OCI-LY1 (cell line): Measurements from ENCODE around the gene UBE2D1.

Experiments
- H2AFZ ChIP-seq: fragments of 200-600 bp; sonication (generic), shearing (Covaris generic); 2 replicates; pipeline ENCODE4 v1.6.0; 2014; ENCODE audit warnings: antibody characterized with exemption, mild to moderate bottlenecking, low read length
- H3F3A ChIP-seq: fragments of 200-600 bp; sonication (generic), shearing (Covaris generic); 2 replicates; pipeline ENCODE4 v1.6.0; 2014; ENCODE audit warnings: mild to moderate bottlenecking, antibody characterized with exemption, low read length, moderate library complexity; ENCODE audit not compliant: insufficient read depth
- H3K27ac ChIP-seq: fragments of 200-600 bp; sonication (generic); 2 replicates; pipeline ENCODE4 v1.5.1; 2014; ENCODE audit warnings: low read length, mixed run types, mild to moderate bottlenecking, low read depth; ENCODE audit not compliant: poor library complexity, severe bottlenecking
- H3K27me3 ChIP-seq: fragments of 200-600 bp; sonication (generic); 2 replicates; pipeline ENCODE4 v1.6.0; 2014; ENCODE audit warnings: antibody characterized with exemption, mild to moderate bottlenecking, low read length, moderate library complexity; ENCODE audit not compliant: insufficient read depth
- H3K36me3 ChIP-seq: fragments of 200-600 bp; sonication (generic); 2 replicates; pipeline ENCODE4 v1.6.1; 2014; ENCODE audit warnings: mild to moderate bottlenecking, antibody characterized with exemption, low read length, moderate library complexity, mixed read lengths; ENCODE audit not compliant: insufficient read depth
- H3K4me1 ChIP-seq: fragments of 200-600 bp; sonication (generic); 2 replicates; pipeline ENCODE4 v1.5.1; 2014; ENCODE audit warnings: mild to moderate bottlenecking, low read length, moderate library complexity; ENCODE audit not compliant: insufficient read depth, severe bottlenecking
- H3K4me2 ChIP-seq: fragments of 200-600 bp; sonication (generic), shearing (Covaris generic); 2 replicates; pipeline ENCODE4 v1.6.1; 2014; ENCODE audit warnings: low read length
- H3K4me3 ChIP-seq: fragments of 200-600 bp; sonication (generic); 2 replicates; pipeline ENCODE4 v1.5.1; 2014; ENCODE audit warnings: low read length, low read depth, mild to moderate bottlenecking, mixed read lengths; ENCODE audit not compliant: poor library complexity, severe bottlenecking
- H3K79me2 ChIP-seq: fragments of 200-600 bp; shearing (Covaris generic); 2 replicates; pipeline ENCODE4 v1.6.1; 2016; ENCODE audit warnings: mixed run types, low read length, mixed read lengths; ENCODE audit not compliant: insufficient read depth
- H3K9ac ChIP-seq: fragments of 200-600 bp; sonication (generic), shearing (Covaris generic); 2 replicates; pipeline ENCODE4 v1.6.1; 2014; ENCODE audit warnings: mild to moderate bottlenecking, low read length, mixed read lengths
- H3K9me2 ChIP-seq: fragments of 200-600 bp; sonication (generic), shearing (Covaris generic); 2 replicates; pipeline ENCODE4 v1.6.1; 2014; ENCODE audit warnings: low read depth, mild to moderate bottlenecking, low read length, mixed read lengths
- H3K9me3 ChIP-seq: fragments of 200-600 bp; shearing (Covaris generic); 2 replicates; pipeline ENCODE4 v1.6.1; 2014; ENCODE audit warnings: low read length, mixed read lengths
- H4K20me1 ChIP-seq: fragments of 200-600 bp; sonication (generic), shearing (Covaris generic); 2 replicates; pipeline ENCODE4 v1.6.0; 2016; ENCODE audit warnings: mild to moderate bottlenecking, low read length; ENCODE audit not compliant: insufficient read depth
- EZH2 ChIP-seq: fragments of 200-600 bp; sonication (generic), shearing (Covaris generic); IDR thresholded peaks from 2 replicates; pipeline ENCODE4 v1.8.0; 2017; ENCODE audit warnings: borderline replicate concordance, mixed run types, mild to moderate bottlenecking, antibody characterized with exemption, low read length, moderate library complexity, mixed read lengths
- TF ChIP-seq, protein P1 (sequence below): fragments of 200-600 bp; sonication (generic), shearing (Covaris generic); IDR thresholded peaks from 2 replicates; pipeline ENCODE4 v1.5.1; 2017; ENCODE audit warnings: mild to moderate bottlenecking, antibody characterized with exemption, low read length, moderate library complexity, mixed read lengths

Gene UBE2D1

DNA sequence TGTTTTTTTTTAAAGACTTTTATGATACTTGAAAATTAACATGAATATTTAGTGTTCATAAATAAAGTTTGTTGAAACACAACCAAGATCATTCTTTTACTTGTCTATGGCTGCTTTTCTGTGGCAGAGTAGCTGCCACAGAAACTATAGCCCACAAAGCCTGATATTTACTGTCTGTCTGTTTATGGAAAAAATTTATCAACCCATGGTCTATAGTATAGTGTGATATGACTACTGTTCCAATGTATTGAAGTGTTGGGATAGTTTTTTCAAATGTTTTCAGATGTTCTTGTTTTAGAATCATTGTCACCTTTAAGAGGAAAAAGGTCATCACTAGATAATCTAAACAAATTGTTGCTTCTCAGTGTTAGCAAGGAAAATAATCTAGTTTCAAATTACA is 61.3 kb downstream of the UBE2D1 start:
- no peak for TF ChIP-seq EZH2
- TF ChIP-seq, protein P1, sequence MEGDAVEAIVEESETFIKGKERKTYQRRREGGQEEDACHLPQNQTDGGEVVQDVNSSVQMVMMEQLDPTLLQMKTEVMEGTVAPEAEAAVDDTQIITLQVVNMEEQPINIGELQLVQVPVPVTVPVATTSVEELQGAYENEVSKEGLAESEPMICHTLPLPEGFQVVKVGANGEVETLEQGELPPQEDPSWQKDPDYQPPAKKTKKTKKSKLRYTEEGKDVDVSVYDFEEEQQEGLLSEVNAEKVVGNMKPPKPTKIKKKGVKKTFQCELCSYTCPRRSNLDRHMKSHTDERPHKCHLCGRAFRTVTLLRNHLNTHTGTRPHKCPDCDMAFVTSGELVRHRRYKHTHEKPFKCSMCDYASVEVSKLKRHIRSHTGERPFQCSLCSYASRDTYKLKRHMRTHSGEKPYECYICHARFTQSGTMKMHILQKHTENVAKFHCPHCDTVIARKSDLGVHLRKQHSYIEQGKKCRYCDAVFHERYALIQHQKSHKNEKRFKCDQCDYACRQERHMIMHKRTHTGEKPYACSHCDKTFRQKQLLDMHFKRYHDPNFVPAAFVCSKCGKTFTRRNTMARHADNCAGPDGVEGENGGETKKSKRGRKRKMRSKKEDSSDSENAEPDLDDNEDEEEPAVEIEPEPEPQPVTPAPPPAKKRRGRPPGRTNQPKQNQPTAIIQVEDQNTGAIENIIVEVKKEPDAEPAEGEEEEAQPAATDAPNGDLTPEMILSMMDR: no peak
- Histone ChIP-seq H3K9me3 (no peaks in the 10 kb centered on the region), H3K36me3 (peaks cover 69% of the 10 kb centered on the region), H3K4me3 (no peak overlapping the region), H4K20me1 (no peaks in the 10 kb centered on the region), H3K4me1 (no peaks in the 10 kb centered on the region), H3K4me2 (no peak overlapping the region), H3K27me3 (no peaks in the 10 kb centered on the region), H3K79me2 (no peaks in the 10 kb centered on the region), H3F3A (0 out of 2 replicates have a peak, but pooled peaks cover 3% of the 10 kb centered on the region), H3K9me2 (no peaks in the 10 kb centered on the region), H3K27ac (no peak overlapping the region), H2AFZ (no peak overlapping the region), H3K9ac (no peak overlapping the region)

DNA sequence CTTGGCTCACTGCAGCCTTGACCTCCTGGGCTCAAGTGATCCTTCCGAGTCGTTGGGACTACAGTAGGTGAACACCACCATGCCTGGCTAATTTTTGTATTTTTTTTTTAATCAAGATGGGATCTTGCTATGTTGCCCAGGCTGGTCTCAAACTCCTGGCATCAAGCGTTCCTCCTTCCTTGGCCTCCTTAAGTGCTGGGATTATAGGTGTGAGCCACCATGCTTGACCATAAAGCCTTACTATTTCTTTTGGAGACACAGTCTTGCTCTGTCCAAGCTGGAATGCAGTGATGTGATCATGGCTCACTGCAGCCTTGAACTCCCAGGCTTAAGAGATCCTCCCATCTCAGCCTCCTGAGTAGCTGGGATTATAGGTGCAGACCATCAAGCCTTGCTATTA is 63.0 kb downstream of the UBE2D1 start:
- H3K79me2 ChIP-seq: no peaks in the 10 kb centered on the region
- H3K27me3 ChIP-seq: no peaks in the 10 kb centered on the region
- no peaks in the 10 kb centered on the region for H3K9me3 ChIP-seq
- no peak overlapping the region for H2AFZ ChIP-seq
- H3K9me2 ChIP-seq: no peaks in the 10 kb centered on the region
- H3K36me3 ChIP-seq: peaks cover 51% of the 10 kb centered on the region
- no peak overlapping the region for H3K4me3 ChIP-seq
- H3K27ac ChIP-seq: no peak overlapping the region
- H4K20me1 ChIP-seq: no peaks in the 10 kb centered on the region
- TF ChIP-seq, protein P1: no peak
- no peak for TF ChIP-seq EZH2
- no peak overlapping the region for H3K9ac ChIP-seq
- no peak overlapping the region for H3K4me2 ChIP-seq
- 0 out of 2 replicates have a peak, but pooled peaks cover 3% of the 10 kb centered on the region for H3F3A ChIP-seq
- H3K4me1 ChIP-seq: no peaks in the 10 kb centered on the region

GRCh38 chr10:58399410-58399809 is 64.6 kb downstream of the UBE2D1 start:
- no peak overlapping the region for H3K27ac ChIP-seq
- H3K9me3 ChIP-seq: no peaks in the 10 kb centered on the region
- H3K9me2 ChIP-seq: no peaks in the 10 kb centered on the region
- H2AFZ ChIP-seq: no peak overlapping the region
- H3F3A ChIP-seq: 0 out of 2 replicates have a peak, but pooled peaks cover 3% of the 10 kb centered on the region
- H3K36me3 ChIP-seq: peaks cover 35% of the 10 kb centered on the region
- no peak for TF ChIP-seq EZH2
- TF ChIP-seq, protein P1: no peak
- H3K79me2 ChIP-seq: no peaks in the 10 kb centered on the region
- H3K4me2 ChIP-seq: no peak overlapping the region
- H3K4me1 ChIP-seq: no peaks in the 10 kb centered on the region
- no peak overlapping the region for H3K9ac ChIP-seq
- H3K4me3 ChIP-seq: no peak overlapping the region
- H3K27me3 ChIP-seq: no peaks in the 10 kb centered on the region
- H4K20me1 ChIP-seq: no peaks in the 10 kb centered on the region
